HG02884 (cell line): ENCODE results near the gene BRD1.

Source experiments
- ATAC-seq: cut with Tn5 transposase; IDR thresholded peaks from one replicate; pipeline ENCODE4 v1.9.1; 2021; ENCODE audit warnings: mild to moderate bottlenecking, moderate library complexity; ENCODE audit not compliant: unreplicated experiment

Gene BRD1

GRCh38 chr22:49754696-49755630 is 72.7 kb downstream of the BRD1 start:
- ATAC-seq, result no peak

GRCh38 chr22:49753961-49754695 is 73.5 kb downstream of the BRD1 start:
- ATAC-seq, result no peak

- no peak for ATAC-seq
Observed at GRCh38 chr22:49753276-49753890, 74.3 kb downstream of the BRD1 start.

- ATAC-seq, result no peak
Observed at GRCh38 chr22:49752598-49753091, 75.0 kb downstream of the BRD1 start.

GRCh38 chr22:49751966-49752597 is 75.6 kb downstream of the BRD1 start:
- no peak for ATAC-seq

GRCh38 chr22:49751318-49751965 is 76.2 kb downstream of the BRD1 start:
- no peak for ATAC-seq

GRCh38 chr22:49749885-49750510 is 77.7 kb downstream of the BRD1 start:
- ATAC-seq, result no peak

- ATAC-seq, result no peak
Observed at GRCh38 chr22:49749227-49749626, 78.4 kb downstream of the BRD1 start.

GRCh38 chr22:49748514-49748913 is 79.2 kb downstream of the BRD1 start:
- ATAC-seq, result no peak

GRCh38 chr22:49747716-49748115 is 80.0 kb downstream of the BRD1 start:
- ATAC-seq, result no peak

- no peak for ATAC-seq
Observed at GRCh38 chr22:49747130-49747529, 80.5 kb downstream of the BRD1 start.

GRCh38 chr22:49746065-49746464 is 81.6 kb downstream of the BRD1 start:
- no peak for ATAC-seq

- ATAC-seq, result no peak
Observed at GRCh38 chr22:49740242-49740641, 87.4 kb downstream of the BRD1 start.

- ATAC-seq, result no peak
Observed at GRCh38 chr22:49739138-49739537, 88.5 kb downstream of the BRD1 start.

GRCh38 chr22:49738566-49738965 is 89.1 kb downstream of the BRD1 start:
- no peak for ATAC-seq

GRCh38 chr22:49738006-49738405 is 89.7 kb downstream of the BRD1 start:
- ATAC-seq, result no peak

GRCh38 chr22:49737101-49737551 is 90.5 kb downstream of the BRD1 start:
- no peak for ATAC-seq

GRCh38 chr22:49736538-49736937 is 91.1 kb downstream of the BRD1 start:
- no peak for ATAC-seq

GRCh38 chr22:49735901-49736421 is 91.7 kb downstream of the BRD1 start:
- no peak for ATAC-seq
